B cell (primary cell): ENCODE data around the gene CDH16. TPM values are rescaled to one million over a fixed set of nuclear protein-coding genes. Genes with fewer than 3 reads are reported as not detected.

ENCODE experiments used
- ATAC-seq: fragments of 200-7000 bp; cut with Tn5 transposase; one replicate; pipeline ENCODE4 v1.10.0; 2021; ENCODE audit warnings: low read depth, mild to moderate bottlenecking, moderate number of reproducible peaks, moderate library complexity
- CTCF ChIA-PET: fragments of 350-600 bp; sonication (Branson Sonifier 250); formaldehyde crosslinking; loops from one replicate; lab custom pipeline; 2021; ENCODE audit warnings: antibody characterized with exemption, inconsistent platforms; lab: Charles Lee
- POLR2A ChIA-PET: fragments of 350-600 bp; sonication (Branson Sonifier 250); formaldehyde crosslinking; loops from one replicate; lab custom pipeline; 2021; ENCODE audit warnings: antibody characterized with exemption; lab: Charles Lee
- DNase-seq: peaks from one replicate; pipeline ENCODE4 v3.0.0; 2013
- H2AFZ ChIP-seq: 2 replicates; pipeline ENCODE4 v1.6.1; 2012; ENCODE audit warnings: mild to moderate bottlenecking, low read depth, low read length; ENCODE audit not compliant: insufficient read depth, poor library complexity, severe bottlenecking
- H3K27ac ChIP-seq, 2 donors: 1 replicate in 1 of 2; 2 replicates in 1 of 2; pipeline ENCODE4 v1.5.1; 2012 to 2013; ENCODE audit warnings: low read length in 2 of 2, mild to moderate bottlenecking in 2 of 2, moderate library complexity in 1 of 2
- H3K27me3 ChIP-seq, 4 experiments: fragments of 200-600 bp in 1 of 4; sonication (generic) in 1 of 4; replicated peaks in 1 of 4; 1 replicate in 2 of 4; 2 replicates in 2 of 4; pipeline versions ENCODE4 v1.6.1 to v1.7.0; 2013 to 2016; ENCODE audit warnings: low read length in 3 of 4, mild to moderate bottlenecking in 2 of 4, mixed read lengths in 1 of 4, moderate library complexity in 1 of 4; ENCODE audit not compliant: insufficient read depth in 4 of 4, control insufficient read depth in 3 of 4; ENCODE audit errors: control extremely low read depth in 1 of 4
- H3K36me3 ChIP-seq, 2 experiments: replicated peaks in 1 of 2; 1 replicate in 1 of 2; 2 replicates in 1 of 2; pipeline versions ENCODE4 v1.6.1 to v1.7.1; 2013; ENCODE audit warnings: low read length in 1 of 2; ENCODE audit not compliant: insufficient read depth in 2 of 2, control insufficient read depth in 1 of 2; ENCODE audit errors: control extremely low read depth in 1 of 2, extremely low read depth in 1 of 2
- H3K4me1 ChIP-seq, 2 donors: fragments of 200-600 bp in 1 of 2; sonication (generic) in 1 of 2; 1 replicate in 1 of 2; 2 replicates in 1 of 2; pipeline versions ENCODE4 v1.5.1 to v1.6.1; 2013 to 2017; ENCODE audit warnings: low read length in 2 of 2; ENCODE audit not compliant: control insufficient read depth in 2 of 2, insufficient read depth in 2 of 2
- H3K4me2 ChIP-seq: replicated peaks from 2 replicates; pipeline ENCODE3; 2012; ENCODE audit warnings: mild to moderate bottlenecking, low read depth, low read length; ENCODE audit not compliant: poor library complexity, severe bottlenecking
- H3K4me3 ChIP-seq, 5 experiments: fragments of 200-600 bp in 1 of 5; sonication (generic) in 1 of 5; 1 replicate in 3 of 5; 2 replicates in 2 of 5; pipeline versions ENCODE4 v1.5.1 to v1.7.0; 2011 to 2016; ENCODE audit warnings: low read length in 4 of 5, mild to moderate bottlenecking in 4 of 5, low read depth in 2 of 5, control low read depth in 1 of 5, moderate library complexity in 1 of 5; ENCODE audit not compliant: insufficient read depth in 1 of 5; ENCODE audit errors: control extremely low read depth in 1 of 5, extremely low read depth in 1 of 5
- H3K79me2 ChIP-seq: fragments of 200-600 bp; sonication (generic); one replicate; pipeline ENCODE4 v1.6.0; 2016; ENCODE audit warnings: low read length; ENCODE audit not compliant: control insufficient read depth, insufficient read depth
- H3K9ac ChIP-seq: fragments of 200-600 bp; sonication (generic); 2 replicates; pipeline ENCODE4 v1.6.1; 2017; ENCODE audit warnings: mild to moderate bottlenecking, low read length, moderate library complexity
- H3K9me3 ChIP-seq, 3 donors: one replicate each; pipeline versions ENCODE4 v1.6.1 to v1.7.1; 2013; ENCODE audit warnings: low read length in 2 of 3; ENCODE audit not compliant: control insufficient read depth in 2 of 3, insufficient read depth in 1 of 3; ENCODE audit errors: control extremely low read depth in 1 of 3
- H4K20me1 ChIP-seq: 2 replicates; pipeline ENCODE4 v1.6.0; 2012; ENCODE audit warnings: mild to moderate bottlenecking, low read length; ENCODE audit not compliant: insufficient read depth, control insufficient read depth, poor library complexity, severe bottlenecking
- H3K27ac Mint-ChIP-seq: one replicate; pipeline ENCODE4 v1.8.0; 2021; ENCODE audit warnings: mixed read lengths
- H3K27me3 Mint-ChIP-seq: one replicate; pipeline ENCODE4 v1.8.0; 2021; ENCODE audit warnings: mixed read lengths
- H3K4me1 Mint-ChIP-seq: one replicate; pipeline ENCODE4 v1.8.0; 2021; ENCODE audit warnings: mixed read lengths
- H3K4me3 Mint-ChIP-seq: one replicate; pipeline ENCODE4 v1.8.0; 2021; ENCODE audit warnings: mixed read lengths
- H3K9me3 Mint-ChIP-seq: one replicate; pipeline ENCODE4 v1.8.0; 2022; ENCODE audit warnings: mixed read lengths; ENCODE audit not compliant: insufficient read depth
- CTCF ChIP-seq: fragments of 200-600 bp; IDR thresholded peaks from one replicate; pipeline ENCODE4 v1.8.0; 2022; ENCODE audit warnings: antibody characterized with exemption, mild to moderate bottlenecking
- EZH2 ChIP-seq: IDR thresholded peaks from 2 replicates; pipeline ENCODE4 v1.6.1; 2012; ENCODE audit warnings: borderline replicate concordance, low read depth, mild to moderate bottlenecking, moderate library complexity, low read length; ENCODE audit not compliant: insufficient read depth, poor library complexity, severe bottlenecking
- WGBS: methylation state at CpG from one replicate; pipeline ENCODE4 v1.1.5; 2013; ENCODE audit warnings: missing lambda C conversion rate; ENCODE audit not compliant: insufficient coverage; 5-methylcytosine and 5-hydroxymethylcytosine counted together
- intact Hi-C: fragments of 100-400 bp; cut with micrococcal nuclease; formaldehyde crosslinking; loops from one replicate; pipeline ENCODE4 v1.10.0; 2022
- polyA plus RNA-seq: library from polyadenylated mRNA; depleted of rRNA; stranded (reverse); fragments of >200 nt; gene quantifications from 2 replicates; pipeline ENCODE4 v1.2.3, GENCODE V29; 2012
- total RNA-seq, 2 donors: library from RNA; stranded (reverse); fragments of 120-200 nt in 1 of 2; gene quantifications; 1 replicate in 1 of 2; 2 replicates in 1 of 2; pipeline versions ENCODE4 v1.2.3 to v1.2.4, GENCODE V29; 2013 to 2022

CDH16 gene
- total and polyA plus RNA-seq, 2 donors (not counting 1 experiment from before 2014, with no cell fraction given): not detected

- Histone ChIP-seq H3K79me2 (no peaks in the 10 kb centered on the region), H4K20me1 (no peaks in the 10 kb centered on the region), H3K4me2 (no peak overlapping the region), H3K4me3 (no peak overlapping the region), H2AFZ (no peak overlapping the region), H3K36me3 (peaks cover 0 to 44% of the 10 kb centered on the region in 2 experiments), H3K9me3 (peaks cover 0 to 11% (median 0%) of the 10 kb centered on the region in 3 donors), H3K4me1 (peaks cover 15 to 21% of the 10 kb centered on the region in 2 donors), H3K9ac (no peak overlapping the region), H3K27ac (no peak overlapping the region), H3K27me3 (peaks cover 0 to 16% (median 8%) of the 10 kb centered on the region in 4 experiments)
- 100% methylated on average over 2 of the region's 5 CpGs for WGBS
- Mint-ChIP-seq H3K4me1 (peaks cover 18% of the 10 kb centered on the region), H3K27ac (no peak overlapping the region), H3K4me3 (no peak overlapping the region), H3K9me3 (no peaks in the 10 kb centered on the region), H3K27me3 (peaks cover 15% of the 10 kb centered on the region)
- ChIA-PET CTCF (interaction anchor here (0.5 to 2.8 kb wide), 5 partner anchors 10 to 251 kb away, joined by 3 to 14 read pairs (median 3); partner anchors contain the start of gene CIAO2B), POLR2A (no interaction called here)
- no peak for ATAC-seq
- no peak for DNase-seq
- no peak for TF ChIP-seq EZH2
- TF ChIP-seq CTCF: no peak
- intact Hi-C loops: no loop called here
Measured at GRCh38 chr16:66944054-66944441, 25.4 kb upstream of the CDH16 start.

- WGBS: 94% methylated on average over 9 of the region's 15 CpGs
- no peak overlapping the region for H3K4me3 ChIP-seq
- ATAC-seq: no peak
- peaks cover 0 to 11% (median 5%) of the 10 kb centered on the region in 4 experiments for H3K27me3 ChIP-seq
- no peaks in the 10 kb centered on the region for H3K79me2 ChIP-seq
- H3K9ac ChIP-seq: no peak overlapping the region
- Mint-ChIP-seq H3K4me1 (peaks cover 16% of the 10 kb centered on the region), H3K27ac (no peak overlapping the region), H3K27me3 (peaks cover 10% of the 10 kb centered on the region), H3K9me3 (no peaks in the 10 kb centered on the region), H3K4me3 (no peak overlapping the region)
- no peaks in the 10 kb centered on the region for H4K20me1 ChIP-seq
- DNase-seq: no peak
- no peak for TF ChIP-seq EZH2
- no peak overlapping the region for H3K4me2 ChIP-seq
- H2AFZ ChIP-seq: no peak overlapping the region
- H3K4me1 ChIP-seq: peaks cover 10 to 16% of the 10 kb centered on the region in 2 donors
- no peak overlapping the region for H3K27ac ChIP-seq
- intact Hi-C loops: no loop called here
- H3K9me3 ChIP-seq: peaks cover 0 to 6% (median 0%) of the 10 kb centered on the region in 3 donors
- H3K36me3 ChIP-seq: peaks cover 0 to 46% of the 10 kb centered on the region in 2 experiments
- ChIA-PET CTCF (interaction anchor here (0.5 to 2.8 kb wide), 3 partner anchors 11 to 252 kb away, joined by 3 to 14 read pairs (median 3); no protein-coding TSS in a partner anchor), POLR2A (no interaction called here)
Measured at GRCh38 chr16:66943426-66944053, 24.9 kb upstream of the CDH16 start.
